NCI-H460 (cell line): ENCODE results near the gene TIGAR. TPM values are rescaled to one million over a fixed set of nuclear protein-coding genes. Genes with fewer than 3 reads are reported as not detected.

ENCODE experiments used
- DNase-seq: peaks from one replicate; pipeline ENCODE4 v3.0.0-alpha.2; 2016; ENCODE audit warnings: low read depth; ENCODE audit errors: extremely low read depth
- total RNA-seq: library from RNA; depleted of rRNA; stranded (reverse); fragments of >200 nt; shearing (Covaris generic); gene quantifications from 2 replicates; pipeline ENCODE4 v1.2.3, GENCODE V29; 2014; rRNA removed

TIGAR gene
- total RNA-seq, 1 experiment from 2014 or later: 22.0 TPM

- no peak for DNase-seq
Observed at GRCh38 chr12:4370265-4370664, 49.3 kb downstream of the TIGAR start.

DNA sequence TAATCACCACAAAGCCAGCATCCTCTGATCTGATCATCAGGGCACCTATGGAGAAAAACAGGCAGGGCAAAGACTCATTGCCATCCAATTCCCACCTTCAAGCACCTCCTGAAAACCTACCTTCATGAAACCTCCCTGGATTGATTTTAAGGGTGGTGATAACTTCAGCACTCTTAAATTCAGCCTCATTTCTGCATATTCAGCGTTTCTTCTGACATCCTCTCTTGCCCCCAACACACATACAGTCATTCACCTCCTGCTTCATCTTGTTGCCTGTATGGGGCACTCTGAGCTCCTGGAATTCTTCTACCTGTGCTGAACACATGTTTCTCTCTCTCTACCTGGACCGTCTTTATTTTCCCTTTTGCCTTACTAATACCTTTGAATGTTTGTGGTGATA is 51.6 kb downstream of the TIGAR start:
- no peak for DNase-seq

GRCh38 chr12:4375449-4375848 is 54.4 kb downstream of the TIGAR start:
- no peak for DNase-seq

DNA sequence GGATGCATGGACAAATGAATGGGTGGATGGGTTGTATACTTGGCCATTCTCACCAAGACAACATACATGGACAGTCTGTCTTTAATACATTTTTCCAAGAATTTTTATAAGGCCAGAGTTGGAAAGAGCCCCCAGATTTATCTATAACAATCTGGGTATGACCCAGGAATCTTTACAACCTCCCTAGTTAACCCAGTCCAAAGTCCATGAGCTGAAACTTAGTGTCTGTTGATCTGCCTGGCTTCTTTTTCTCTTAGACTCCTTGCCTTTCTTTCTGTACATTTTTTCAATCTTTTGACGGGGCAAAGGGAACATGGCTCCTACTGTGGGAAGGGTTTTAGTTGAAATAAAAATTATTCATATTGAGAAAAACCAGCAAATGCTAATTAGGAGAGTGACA is 57.8 kb downstream of the TIGAR start:
- no peak for DNase-seq

- DNase-seq: no peak
Observed at GRCh38 chr12:4379405-4379804, 58.4 kb downstream of the TIGAR start, which contains the start of gene FGF23. Gene FGF23, minus strand, starts transcription at chr12:4379712. Its CDS starts 130 bp downstream, at chr12:4379582.

DNA sequence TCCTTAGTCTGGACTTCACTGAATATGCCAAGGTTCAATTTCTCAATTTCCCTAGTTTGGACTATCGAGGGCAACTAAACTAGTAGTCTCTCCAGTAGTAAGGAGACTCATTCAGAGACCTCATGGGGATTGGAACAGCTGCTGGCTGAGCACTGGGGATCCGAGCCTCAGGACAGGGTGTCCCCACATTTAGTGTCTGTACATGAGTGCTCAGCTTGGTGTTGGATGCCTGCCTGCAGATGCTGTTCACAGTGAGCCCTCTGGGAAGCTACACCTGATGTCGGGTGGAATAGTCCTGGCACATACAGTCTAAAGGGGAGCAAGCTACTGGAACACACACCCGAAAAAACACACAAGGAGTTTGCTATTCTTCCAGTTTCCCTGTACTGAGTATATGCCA is 59.3 kb downstream of the TIGAR start:
- no peak for DNase-seq

DNA sequence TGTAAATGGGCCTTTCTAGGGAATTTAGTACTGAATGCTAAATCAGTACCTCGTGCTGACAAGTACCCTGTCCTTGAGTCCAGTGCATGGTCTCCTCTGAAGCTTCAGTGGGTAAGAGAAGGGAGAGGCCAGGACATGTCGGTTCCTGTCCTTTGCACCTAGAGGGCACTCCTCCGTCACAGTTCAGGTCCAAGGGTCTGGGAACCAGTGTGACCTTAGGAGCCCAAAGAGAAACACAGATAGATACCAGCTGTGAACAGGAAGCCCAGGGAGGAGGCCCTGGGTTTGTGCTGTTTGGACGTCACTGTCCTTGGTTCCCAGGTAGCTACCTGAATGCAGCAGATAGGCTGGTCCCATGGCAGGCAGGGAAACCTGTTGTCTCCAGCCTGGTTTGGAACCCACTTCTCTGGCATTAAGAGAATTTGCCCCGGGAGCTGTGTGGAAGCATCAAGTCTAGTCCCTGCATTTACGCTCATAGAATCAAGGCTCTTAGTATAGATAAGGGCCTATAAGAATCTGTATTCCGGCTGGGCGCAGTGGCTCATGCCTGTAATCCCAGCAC is 62.4 kb downstream of the TIGAR start:
- DNase-seq: no peak

DNA sequence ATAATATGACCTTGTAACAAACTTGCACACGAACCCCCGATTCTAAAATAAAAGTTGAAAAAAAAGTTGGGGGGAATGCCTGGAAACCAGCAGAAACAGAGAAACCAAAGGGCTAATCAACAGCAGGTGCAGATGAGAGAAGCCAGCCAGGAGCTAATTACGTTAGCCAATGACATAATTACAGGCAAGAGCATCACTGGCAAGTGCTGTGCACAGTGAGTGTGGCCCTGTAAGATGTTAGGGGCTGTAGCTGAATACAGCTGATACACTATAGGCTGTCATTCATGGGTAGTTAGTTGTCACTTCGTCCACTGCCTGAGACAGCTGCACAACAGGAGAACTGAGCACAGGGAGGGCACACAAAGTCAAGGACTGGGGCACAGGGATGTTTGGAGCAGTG is 65.8 kb downstream of the TIGAR start:
- DNase-seq: no peak

GRCh38 chr12:4387607-4388006 is 66.6 kb downstream of the TIGAR start:
- no peak for DNase-seq

DNA sequence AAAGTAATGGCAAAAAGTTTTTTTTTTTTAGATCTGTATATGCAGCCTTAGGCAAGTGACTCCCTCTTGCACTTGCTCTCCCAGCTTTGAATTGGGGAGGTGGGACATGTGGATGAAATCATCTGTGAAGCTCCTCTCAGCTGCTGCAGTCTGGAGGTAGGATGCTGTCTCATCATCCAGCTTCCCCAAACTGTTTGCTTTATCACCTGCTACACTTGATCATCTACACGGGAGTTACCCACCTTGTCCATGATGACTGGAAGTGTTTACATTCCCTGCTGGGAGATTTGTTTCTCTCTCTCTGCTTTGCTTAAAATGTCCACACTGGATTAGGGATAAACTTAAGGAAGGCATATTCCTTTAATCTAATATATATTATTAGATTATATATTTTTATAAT is 67.0 kb downstream of the TIGAR start:
- DNase-seq: no peak

DNA sequence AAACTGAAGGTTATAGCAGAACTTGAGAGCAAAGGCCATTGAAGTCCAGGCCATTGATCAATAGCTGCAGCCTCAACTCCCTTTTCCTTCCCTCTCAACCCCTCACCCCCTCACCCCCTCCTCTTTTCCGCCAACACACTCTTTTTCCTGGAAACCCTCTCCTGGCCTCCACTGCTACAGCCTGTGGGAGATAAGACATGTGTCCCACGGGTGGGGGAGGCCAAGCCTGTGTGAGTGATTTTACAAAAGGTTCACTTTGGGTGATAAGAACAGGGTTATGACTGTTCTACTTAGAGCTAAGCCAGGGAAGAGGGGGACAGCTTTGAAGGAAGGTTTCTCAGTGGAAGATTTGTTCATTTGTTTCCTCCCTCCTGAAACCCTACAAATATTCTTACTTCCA is 67.6 kb downstream of the TIGAR start:
- DNase-seq: no peak

DNA sequence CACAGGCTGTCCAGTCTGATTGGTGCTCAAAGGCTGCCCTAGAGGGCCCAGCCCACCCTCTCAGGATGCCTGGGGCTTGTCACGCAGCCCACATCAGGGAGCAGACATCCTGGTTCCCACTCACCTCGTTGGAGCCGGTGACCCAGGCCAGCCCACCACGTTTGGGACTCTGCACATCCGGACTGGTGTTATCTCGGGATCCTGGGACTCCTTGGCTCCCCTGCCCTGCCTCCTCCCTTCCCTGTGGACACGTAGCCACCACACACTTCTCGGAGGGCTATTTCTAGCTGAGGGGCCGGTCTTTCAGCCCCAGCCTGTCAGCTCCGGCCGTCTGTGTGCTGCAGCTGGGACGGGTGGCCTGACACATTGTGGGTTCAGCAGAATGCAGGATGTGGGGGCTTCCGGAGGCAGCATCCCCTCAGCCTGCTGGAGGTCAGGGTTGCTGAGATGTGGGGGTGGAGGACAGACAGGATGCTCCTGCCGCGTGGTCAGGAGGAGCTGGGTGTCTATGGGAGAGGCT is 71.3 kb downstream of the TIGAR start:
- DNase-seq: no peak

GRCh38 chr12:4393211-4393610 is 72.2 kb downstream of the TIGAR start:
- no peak for DNase-seq

GRCh38 chr12:4395818-4396217 is 74.8 kb downstream of the TIGAR start:
- no peak for DNase-seq

DNA sequence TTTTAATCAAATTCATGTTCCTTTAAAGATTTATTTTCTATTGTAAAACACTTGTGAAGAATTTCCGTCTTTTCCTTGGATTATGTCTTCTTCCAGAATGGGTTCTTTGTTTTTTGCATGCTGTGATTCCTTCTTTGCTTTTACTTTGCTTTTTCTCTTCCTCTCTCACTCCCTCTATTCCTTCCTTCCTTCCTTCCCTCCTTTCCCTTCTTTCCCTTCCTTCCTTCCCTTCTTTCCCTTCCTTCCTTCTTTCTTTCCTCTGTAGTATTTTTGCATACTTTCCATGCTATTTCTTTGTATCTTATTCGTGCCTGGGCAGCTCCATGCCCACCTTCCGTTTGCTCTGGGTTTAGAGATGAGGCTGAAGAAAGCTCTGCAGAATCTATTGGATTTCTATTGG is 80.1 kb downstream of the TIGAR start:
- no peak for DNase-seq

DNA sequence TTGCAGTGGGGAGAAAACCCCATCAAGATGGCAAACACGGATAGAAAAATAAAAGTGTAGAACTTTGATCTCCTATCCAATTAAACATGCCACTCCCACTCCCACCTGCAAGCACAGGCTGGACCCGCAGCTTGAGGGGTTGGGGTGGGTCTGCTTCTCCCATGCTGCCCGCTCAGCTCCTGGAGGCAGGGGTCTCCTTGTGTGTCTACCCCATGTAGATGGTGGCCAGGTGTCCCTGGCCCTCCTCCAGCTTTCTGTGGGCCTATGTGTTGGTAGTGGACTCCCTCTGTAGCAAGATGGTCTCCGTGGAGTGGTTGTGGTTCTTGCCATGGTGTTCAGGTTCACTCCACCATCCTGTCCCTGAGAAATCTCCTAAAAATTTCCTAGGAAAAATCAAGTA is 82.0 kb downstream of the TIGAR start:
- no peak for DNase-seq

Other genes with a start within 250 kb of the TIGAR start
- gene CCND2, start 47.5 kb upstream of the TIGAR start, total RNA-seq: 0.06 and 0.17 TPM in 2 replicates
- not detected in 2 replicates for gene FGF23, start 58.5 kb downstream of the TIGAR start, total RNA-seq
- gene FGF6, start 124.6 kb downstream of the TIGAR start, total RNA-seq: not detected in 2 replicates
- 22.2 and 24.8 TPM in 2 replicates for gene RAD51AP1, start 217.7 kb downstream of the TIGAR start, total RNA-seq
- gene DYRK4, start 241.0 kb downstream of the TIGAR start, total RNA-seq: 59.9 and 62.0 TPM in 2 replicates